GM12872 (cell line): ENCODE data around the gene JSRP1.
A peak's percentile ranks its signal among the peaks of the same experiment; 100 is the strongest.

Source experiments
- CTCF ChIP-seq: IDR thresholded peaks from 3 replicates; pipeline ENCODE4 v1.5.1; 2011; ENCODE audit warnings: low read depth, mild to moderate bottlenecking, low read length, moderate library complexity; ENCODE audit not compliant: insufficient read depth

Gene JSRP1

GRCh38 chr19:2239771-2240770 is 16.1 kb downstream of the JSRP1 start:
- no peak for TF ChIP-seq CTCF

- TF ChIP-seq CTCF, result no peak
Measured at GRCh38 chr19:2239173-2239572, 17.0 kb downstream of the JSRP1 start.

- no peak for TF ChIP-seq CTCF
Measured at GRCh38 chr19:2237869-2238153, 18.4 kb downstream of the JSRP1 start.

- TF ChIP-seq CTCF, result no peak
Measured at GRCh38 chr19:2237051-2237868, 19.0 kb downstream of the JSRP1 start.

GRCh38 chr19:2236314-2237050 is 19.7 kb downstream of the JSRP1 start, which contains the start of the genes PLEKHJ1 and SF3A2:
TSS of gene PLEKHJ1 (minus strand) at chr19:2236329. CDS start at chr19:2236248, 81 bp downstream.
TSS of gene SF3A2 (plus strand) at chr19:2236824. CDS start at chr19:2243419, 6,595 bp downstream.
- TF ChIP-seq CTCF, result peak; percentile 99

GRCh38 chr19:2236064-2236313 is 20.2 kb downstream of the JSRP1 start:
- no peak for TF ChIP-seq CTCF
